Stomach (tissue), 4 donors: ENCODE measurements around the gene TRIM3.

ENCODE experiments used
- CTCF ChIP-seq, 7 experiments: fragments of 450-650 bp in 4 of 7; fragments of 200-600 bp in 3 of 7; sonication (generic) in 3 of 7; IDR thresholded peaks; one replicate each; pipeline ENCODE4 v1.5.1; 2016 to 2019; ENCODE audit warnings: antibody characterized with exemption in 7 of 7, control low read depth in 2 of 7, mild to moderate bottlenecking in 1 of 7
- POLR2A ChIP-seq, 4 donors: fragments of 450-650 bp; IDR thresholded peaks; one replicate each; pipeline ENCODE4 v1.6.1; 2016; ENCODE audit warnings: antibody characterized with exemption in 4 of 4, control low read depth in 2 of 4, mild to moderate bottlenecking in 1 of 4, moderate library complexity in 1 of 4
- POLR2AphosphoS5 ChIP-seq, 3 donors: sonication (generic); formaldehyde crosslinking; IDR thresholded peaks; one replicate each; pipeline ENCODE4 v1.6.1; 2016; ENCODE audit warnings: antibody characterized with exemption in 3 of 3

DNA sequence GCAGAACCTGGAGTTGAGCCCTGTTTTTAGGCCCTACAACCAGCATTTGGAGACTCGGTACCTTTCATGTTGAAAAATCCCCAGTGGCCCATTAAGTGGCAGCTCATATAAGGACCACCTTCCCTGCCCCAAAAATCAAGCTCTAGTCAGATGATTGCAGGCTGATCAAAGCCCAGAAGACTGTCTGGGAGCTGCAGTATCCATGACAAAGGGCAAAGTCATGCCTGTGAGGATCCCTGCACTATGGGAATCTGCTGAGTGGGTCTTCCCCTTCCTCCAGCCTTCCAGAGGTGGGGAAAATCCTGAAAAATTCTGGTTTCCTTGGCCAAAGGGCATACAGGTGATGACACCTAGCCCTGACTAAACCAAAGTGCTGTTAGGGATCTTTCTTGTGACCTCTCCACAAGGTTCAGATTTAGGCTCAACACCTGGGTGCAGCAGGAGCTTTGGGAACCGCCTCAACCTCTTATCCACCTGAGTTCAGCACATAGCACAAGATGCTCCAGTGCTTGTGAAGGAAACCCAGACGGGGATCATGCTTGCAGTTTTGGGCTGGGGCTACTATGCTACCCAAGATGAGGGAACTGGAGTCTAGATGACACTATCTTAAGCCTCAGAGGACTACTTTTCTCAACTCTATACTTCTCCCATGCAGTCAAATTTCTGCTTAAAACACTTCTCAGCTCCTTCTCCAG lies 1.2 kb upstream of the TRIM3 start:
- TF ChIP-seq CTCF (IDR thresholded peaks at IDR 0.05) (no peak), POLR2A (IDR thresholded peaks at IDR 0.05) (no peak), POLR2AphosphoS5 (IDR thresholded peaks at IDR 0.05) (no peak)
